HG02840 (cell line): ENCODE measurements around the gene ATF2.
"Not testable (repeated sequence)": the region's sequence is repeated elsewhere in the genome, so short reads cannot be mapped to it uniquely, and the experiment has no call there.

Source experiments
- ATAC-seq: cut with Tn5 transposase; IDR thresholded peaks from one replicate; pipeline ENCODE4 v1.9.1; 2021; ENCODE audit warnings: mild to moderate bottlenecking, moderate library complexity, moderate number of reproducible peaks; ENCODE audit not compliant: unreplicated experiment, low FRiP score

ATF2 gene

DNA sequence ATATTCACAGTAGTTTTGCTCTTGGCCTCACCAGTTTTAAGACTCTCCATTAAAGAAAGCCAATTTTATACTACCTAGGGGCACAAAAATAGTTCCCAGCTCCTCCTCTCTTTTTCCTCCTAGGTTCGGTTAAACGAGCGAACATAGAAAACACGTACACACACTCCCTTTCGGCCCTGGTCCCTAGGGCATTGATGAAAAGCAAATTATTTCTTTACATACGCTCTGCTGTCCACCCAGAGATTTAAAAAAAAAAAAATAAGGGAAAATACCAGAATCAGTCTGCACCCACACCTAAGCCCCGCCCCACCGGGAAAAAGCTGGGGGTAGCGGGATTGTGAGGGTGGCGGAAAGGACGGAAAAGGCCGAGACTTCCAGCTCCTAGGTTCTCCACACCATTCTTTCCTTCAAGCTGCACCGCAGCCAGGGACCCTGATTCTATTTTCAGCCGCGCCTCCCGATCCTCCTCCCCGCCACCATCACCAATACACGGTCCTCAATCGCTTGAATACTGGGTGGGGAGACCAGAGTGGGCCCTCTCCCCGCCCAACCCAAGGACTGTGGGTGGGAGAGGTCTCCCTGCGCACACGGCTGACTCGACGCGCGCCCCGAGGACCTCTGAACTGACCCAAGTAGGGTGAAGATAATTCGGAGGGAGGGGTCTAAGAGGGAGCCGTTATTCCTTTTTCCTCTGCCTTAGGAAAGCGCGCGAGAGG, 769 bp downstream of the ATF2 start:
- ATAC-seq, result peak; percentile 1

DNA sequence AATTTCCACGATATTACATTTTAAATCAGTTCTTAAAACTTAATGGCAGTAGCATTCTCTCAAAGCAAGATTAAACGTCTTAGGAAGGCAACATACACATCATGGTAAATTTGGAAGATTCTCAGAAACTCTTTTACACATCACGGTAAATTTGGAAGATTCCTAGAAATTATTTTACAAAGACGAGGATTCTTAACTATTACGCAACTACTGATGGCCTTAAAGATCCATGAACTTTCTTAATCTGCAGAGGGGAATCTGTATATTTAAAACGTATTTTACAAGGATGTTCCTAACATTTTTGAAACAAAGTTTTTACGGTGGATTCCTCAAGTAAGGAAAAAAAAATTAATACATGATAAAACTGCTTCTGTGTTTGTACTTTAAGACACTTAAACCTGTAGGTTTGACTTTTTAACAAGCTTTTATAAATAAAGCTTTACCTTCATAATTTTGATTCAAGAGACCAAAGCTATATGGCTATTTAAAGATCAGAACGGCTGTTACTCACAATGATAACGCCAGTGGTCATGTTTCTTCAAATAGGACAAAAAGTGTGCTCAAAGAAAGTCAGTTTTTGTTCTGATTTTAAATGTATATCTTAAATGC, 1.7 kb downstream of the ATF2 start:
- no peak for ATAC-seq

DNA sequence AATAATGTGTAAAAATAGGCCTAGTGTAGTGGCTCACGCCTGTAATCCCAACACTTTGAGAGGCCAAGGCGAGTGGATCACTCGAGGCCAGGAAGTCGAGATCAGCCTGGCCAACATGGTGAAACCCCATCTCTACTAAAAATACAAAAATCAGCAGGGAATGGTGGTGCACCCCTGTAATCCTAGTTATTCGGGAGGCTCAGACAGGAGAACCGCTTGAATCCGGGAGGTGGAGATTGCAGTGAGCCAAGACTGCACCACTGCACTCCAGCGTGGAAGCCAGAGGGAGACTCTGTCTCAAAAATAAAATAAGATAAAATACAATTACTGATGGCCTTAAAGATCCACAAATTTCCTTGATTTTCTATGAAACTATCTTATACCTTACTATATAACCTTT, 3.8 kb downstream of the ATF2 start:
- ATAC-seq, result no peak

DNA sequence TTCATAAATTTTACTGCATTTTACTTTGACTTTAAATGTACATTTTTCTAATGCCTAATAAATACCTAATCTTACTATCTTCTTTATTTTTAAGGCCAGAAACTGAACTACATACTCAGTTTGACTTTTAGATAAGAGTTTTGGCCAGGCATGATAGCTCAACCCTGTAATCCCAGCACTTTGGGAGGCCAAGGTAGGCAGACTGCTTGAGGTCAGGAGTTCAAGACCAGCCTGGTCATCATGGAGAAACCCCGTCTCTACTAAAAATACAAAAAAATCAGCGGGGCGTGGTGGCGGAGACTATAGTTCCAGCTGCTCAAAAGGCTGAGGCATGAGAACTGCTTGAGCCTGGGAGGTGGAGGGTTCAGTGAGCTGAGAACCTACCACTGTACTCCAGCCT, 9.1 kb downstream of the ATF2 start:
- ATAC-seq, result no peak

DNA sequence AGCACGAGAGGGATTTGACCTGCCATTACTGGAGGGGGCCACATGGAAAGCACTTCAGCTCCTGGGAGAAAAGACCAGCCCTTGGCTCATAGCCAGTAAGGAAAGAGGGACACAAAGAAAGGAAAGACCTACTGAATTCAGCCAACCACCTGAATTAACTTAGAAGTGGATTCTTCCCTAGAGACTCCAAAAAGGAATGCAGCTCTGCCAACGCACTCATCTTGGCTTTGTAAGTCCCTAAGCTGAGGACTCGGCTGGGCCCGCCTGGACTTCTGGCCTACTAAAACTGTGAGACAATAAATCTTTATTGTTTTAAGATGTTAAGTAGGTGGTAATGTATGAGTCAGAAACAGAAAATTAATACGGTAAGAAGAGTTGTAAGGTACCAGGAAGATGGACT, 11.5 kb downstream of the ATF2 start:
- ATAC-seq, result no peak

DNA sequence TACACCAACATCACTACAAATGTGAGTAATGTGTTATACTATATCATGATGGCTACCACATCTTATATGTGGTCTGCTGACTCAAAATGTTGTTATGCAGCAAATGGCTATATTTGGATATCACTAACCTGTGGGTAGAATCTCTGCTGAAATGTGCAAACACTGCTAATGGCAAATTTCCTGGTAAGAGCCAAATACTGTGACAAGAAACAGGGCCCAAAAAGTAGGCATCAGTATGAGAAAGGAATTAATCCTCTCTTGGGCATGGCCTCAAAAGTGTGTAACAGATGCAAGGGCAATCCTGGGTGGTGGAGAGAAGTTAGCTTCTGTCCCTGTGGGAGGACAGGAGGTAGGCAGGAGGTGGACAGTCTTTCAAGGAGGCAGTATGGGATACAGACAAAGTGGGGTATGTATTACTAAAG, 13.3 kb downstream of the ATF2 start:
- ATAC-seq, result no peak

DNA sequence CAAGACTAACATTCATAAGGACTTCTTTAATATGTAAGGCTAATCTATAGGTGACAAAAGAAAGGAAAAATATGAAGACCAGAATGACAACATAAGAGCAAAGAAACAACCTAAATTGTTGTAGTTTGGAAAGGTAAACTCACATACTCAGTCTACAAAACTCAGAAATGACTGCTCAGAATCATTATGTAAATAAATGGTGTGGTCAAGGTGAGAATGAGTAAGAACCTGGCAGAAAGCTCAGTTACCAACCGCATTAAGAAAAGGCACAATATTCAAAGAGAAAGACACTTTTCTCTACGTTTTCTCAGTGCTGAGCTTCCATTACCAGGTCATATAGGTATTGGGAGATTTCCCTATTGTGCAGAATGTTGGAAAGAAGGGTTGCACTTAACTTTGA, 15.8 kb downstream of the ATF2 start:
- ATAC-seq, result peak; percentile 72

DNA sequence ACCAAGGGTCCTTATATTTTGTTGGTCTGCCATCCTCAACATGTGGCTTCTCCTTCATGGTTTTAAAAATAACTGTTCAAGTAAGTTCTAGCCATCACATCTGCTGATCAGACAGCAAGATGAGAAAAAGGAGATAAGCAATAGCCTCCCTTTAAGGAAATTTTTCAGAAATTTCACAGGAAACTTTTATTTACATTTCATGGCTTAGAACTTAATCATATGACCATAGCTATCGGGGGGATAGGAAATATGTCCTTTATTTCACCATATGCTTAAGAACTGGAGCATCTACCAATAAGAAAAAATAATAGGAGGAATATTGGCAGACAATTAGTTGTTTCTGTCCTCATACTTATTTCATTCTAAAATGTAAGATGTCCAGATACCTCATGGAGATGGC, 16.2 kb downstream of the ATF2 start:
- ATAC-seq, result no peak

DNA sequence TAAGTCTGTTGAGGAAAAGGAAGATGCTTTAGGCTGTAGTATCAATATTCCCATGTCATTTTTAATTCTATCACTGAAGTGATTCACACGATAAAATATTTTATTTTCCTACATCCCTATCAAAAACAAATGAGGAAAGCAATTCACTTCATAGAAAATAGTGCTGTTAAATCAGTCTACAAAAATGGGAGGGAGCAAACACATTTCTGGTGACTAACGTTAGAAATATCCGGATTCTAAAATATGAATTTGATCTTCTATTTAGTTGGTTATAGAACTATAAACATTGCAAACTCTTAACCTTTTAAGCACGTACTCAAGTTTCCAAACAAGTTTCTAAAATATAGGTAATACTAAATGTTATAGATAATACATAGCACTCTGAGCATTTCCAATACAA, 20.8 kb downstream of the ATF2 start:
- no peak for ATAC-seq

DNA sequence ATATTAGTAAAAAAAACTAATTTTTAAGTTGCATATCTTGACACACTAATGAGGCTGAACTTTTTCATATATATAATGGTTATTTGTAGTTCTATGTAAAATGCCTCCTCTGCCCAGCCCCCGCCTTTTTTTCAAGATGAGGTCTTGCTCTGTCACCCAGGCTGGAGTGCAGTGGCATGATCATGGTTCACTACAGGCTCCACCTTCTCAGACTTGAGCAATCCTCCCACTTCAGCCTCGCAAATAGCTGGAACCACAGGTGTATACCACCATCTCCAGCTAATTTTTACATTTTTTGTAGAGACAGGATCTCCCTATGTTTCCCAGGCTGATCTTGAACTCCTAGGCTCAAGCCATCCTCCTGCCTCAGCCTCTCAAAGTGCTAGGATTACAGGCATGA, 24.3 kb downstream of the ATF2 start:
- ATAC-seq, result no peak

DNA sequence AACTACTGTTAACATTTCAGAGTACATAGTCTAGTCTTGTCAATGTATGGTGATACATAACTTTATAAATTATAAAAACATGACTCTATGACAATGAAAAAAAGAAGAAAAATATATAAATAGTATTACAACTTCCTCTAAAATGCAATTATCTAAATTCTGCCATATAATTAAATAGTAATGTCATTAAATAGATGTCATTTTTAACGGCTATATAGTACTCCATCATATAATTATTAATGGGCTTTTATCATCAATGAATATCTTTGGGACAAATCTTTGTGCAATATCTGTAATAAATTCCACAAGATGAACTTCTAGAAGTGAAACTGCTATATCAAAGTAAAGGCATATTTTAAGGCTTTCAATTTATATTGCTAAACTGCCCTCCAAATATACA, 24.8 kb downstream of the ATF2 start:
- no peak for ATAC-seq

DNA sequence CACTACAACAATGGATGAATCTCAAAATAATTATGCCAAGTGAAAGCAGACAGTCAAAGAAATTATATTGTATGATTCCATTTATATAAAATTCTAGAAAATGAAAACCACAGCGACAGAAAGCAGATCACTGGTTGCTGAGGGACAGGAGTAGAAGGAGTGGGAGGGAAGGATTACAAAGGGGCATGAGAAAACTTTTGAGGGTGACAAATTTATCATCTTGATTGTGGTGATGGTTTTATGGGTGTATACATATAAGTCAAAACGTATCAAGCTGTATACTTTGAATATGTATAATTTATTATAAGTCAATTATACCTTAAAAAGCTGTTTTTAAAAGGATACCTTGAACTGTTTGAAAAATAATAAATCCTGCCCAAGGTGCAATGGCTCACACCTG, 27.7 kb downstream of the ATF2 start:
- ATAC-seq, result no peak

DNA sequence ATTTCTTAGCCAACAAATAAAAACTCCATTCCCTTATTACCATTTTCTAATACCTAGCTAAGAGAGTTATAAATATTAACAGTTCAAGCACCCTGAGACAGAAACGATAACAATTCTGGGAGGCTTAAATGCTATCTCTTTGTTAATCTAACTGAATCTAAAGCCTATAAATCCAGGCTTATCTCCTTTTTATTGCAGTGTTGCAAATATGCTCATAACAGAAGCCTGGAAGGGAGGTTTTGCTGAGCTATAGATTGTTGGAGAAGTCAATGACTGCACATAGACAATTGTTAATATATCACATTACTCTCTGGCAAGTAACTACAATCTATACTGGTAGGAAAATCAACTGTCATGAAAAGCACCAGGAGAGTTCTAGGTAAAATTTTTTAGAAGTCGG, 30.2 kb downstream of the ATF2 start:
- no peak for ATAC-seq

DNA sequence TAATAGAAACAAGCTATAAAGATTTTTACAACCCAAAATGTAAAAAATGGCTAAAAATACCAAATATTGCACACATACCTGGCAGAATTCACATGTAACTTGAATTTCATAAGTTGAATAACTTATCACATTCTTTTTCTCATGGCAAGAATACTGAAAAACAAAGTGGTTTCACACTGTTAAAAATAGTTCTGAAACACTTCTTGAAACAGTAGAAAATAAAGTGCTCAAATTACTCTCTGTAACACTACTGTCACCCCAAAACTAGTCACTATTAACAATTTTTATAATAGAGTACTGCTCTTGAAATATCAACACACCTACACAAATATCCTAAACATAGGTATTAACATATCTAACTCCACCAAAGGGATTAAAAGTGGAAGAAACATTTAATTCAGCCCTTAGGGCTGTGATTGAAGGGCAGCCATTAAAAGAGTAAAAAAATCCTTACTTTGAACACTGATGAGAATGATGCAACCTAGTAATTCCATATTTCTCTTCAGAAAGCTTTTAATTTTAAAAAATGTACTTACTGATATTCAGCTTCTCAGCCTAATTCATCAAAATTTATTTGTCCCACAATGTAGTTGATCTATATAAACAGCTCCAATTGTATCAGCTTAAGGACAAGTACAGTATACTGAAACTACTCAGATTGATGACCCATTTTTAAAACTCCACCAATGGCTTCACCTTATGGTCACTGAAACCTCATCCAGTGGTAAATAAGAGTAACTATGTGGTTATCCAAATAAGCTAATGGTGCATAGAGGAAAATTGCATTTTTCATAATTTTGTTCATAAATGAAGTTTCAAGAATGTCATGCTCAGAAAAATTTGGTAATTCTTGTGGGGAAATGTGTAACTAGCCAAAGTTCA, 31.4 kb downstream of the ATF2 start:
- ATAC-seq, result no peak

DNA sequence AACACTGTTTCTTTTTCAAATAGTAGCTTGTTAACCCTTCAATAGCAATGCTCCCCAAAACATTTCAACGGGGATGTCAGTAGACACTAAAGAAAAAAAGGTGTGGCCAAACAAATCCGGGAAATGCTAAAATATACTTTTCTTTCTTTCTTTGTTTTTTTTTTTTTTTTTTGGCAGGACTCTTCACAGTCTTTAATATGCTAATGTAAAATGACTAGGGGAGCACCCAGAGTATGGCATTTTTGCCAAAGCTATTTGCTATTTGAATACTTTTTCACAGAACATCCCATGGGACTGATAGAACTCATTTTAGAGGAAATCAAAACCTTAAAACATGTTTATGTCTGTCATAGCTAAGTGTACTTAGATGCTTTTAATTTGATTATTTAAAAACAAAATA, 32.1 kb downstream of the ATF2 start:
- ATAC-seq, result no peak

DNA sequence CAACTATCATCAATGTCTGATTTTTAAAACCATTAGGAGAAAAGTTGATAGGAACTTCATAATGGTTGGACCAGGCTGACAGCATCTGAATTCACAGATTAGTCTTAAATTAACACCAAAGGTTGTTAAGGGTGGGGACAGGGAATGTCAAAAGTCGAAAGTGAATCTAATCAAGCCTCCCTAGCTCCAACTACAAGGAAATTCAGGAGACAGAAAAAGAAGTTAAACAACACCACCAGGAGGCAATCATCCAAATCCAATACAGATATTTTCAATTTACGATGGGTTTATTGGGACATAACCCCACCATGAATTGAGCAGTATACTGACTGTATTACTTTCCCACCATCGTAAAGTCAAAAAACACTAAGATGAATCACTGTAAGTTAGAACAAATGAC, 32.8 kb downstream of the ATF2 start:
- ATAC-seq, result no peak

DNA sequence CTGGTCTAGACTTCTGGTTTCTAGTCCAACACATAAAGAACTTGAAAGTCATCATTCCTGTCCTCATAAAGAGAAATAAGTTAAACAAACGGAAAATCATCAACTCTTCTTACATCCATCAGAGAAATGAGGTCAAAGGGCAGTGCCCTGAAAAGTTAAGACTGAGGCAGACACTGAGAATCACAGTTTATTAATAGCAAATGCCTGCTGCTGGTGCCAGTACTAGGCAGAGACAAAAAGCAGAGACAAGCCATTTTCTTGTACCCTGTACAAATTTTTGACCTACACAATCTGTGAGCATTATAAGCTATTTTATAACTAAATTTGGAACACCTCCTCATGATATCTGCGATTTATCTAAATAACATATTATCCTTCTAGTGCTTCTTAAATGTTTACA, 36.8 kb downstream of the ATF2 start:
- no peak for ATAC-seq

DNA sequence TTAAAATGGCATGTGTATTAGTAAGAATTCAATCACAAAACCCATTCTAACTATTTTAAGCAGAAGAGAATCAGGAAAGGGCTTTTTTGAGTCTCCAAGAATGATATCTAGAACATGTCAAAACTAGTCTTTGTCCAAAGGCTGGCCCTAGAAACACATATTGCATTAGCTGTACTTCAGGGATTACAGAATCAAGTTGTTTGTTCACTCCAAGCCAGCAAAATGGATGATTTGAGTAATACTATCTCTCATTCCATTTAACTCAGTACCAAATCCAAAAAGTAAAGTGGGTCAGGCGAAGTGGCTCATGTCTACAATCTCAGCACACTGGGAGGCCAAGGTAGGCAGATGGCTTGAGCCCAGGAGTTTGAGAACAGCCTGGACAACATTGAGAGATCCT, 41.3 kb downstream of the ATF2 start:
- no peak for ATAC-seq

DNA sequence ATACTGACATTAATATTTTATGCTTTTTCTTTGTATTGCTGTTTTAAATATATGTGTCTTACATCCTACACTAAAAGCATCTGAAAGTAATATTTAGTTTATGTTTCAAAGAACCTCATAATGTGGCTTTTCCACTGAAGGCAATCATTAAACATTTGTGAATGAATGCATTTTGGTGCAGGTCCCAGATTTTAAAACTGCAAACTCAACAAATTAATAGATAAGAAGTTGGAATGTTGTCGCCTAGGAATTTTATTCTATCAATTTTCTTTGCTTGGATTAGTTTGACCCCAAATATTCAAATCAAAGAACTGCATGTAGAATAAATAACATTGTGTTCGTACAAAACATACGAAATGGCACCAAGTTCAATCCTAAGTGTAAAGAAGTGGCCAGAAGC, 44.7 kb downstream of the ATF2 start:
- no peak for ATAC-seq

DNA sequence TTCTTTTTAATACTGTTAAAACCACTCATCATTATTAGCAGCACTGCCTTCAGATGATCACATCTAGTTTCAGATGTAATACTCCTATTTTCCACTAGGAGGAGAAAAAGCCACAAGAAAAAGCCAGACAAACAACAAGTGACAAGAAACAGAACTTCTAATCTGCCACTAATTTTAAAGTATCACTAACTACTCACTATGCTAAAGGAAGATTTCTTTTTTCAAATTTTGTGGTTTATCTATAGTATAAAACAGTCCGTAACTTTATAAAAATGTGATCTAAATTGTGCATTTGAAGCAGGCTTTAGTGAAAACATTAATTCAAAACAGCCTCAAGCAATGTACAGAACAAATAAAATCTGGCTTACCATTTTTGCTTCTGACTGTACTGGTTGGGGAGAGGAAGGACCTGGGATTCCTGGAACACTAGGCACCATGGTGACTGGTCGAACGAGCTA, 56.8 kb downstream of the ATF2 start:
- no peak for ATAC-seq

DNA sequence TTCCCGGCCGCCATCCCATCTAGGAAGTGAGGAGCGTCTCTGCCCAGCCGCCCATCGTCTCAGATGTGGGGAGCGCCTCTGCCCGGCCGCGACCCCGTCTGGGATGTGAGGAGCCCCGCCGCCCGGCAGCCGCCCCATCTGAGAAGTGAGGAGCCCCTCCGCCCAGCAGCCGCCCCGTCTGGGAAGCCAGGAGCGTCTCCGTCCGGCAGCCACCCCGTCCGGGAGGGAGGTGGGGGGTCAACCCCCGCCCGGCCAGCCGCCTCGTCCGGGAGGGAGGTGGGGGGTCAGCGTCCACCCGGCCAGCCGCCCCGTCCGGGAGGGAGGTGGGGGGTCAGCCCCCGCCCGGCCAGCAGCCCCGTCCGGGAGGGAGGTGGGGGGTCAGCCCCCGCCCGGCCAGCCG, 59.9 kb downstream of the ATF2 start:
- ATAC-seq, result not testable (repeated sequence)
